Ureter (tissue), 1 donor: ENCODE data around the gene HBS1L. TPM values are rescaled to one million over a fixed set of nuclear protein-coding genes. Genes with fewer than 3 reads are reported as not detected.
"Not testable (repeated sequence)": the region's sequence is repeated elsewhere in the genome, so short reads cannot be mapped to it uniquely, and the experiment has no call there.

Experiments
- DNase-seq: peaks from one replicate; pipeline ENCODE4 v3.0.0-alpha.2; 2020; ENCODE audit warnings: low spot score
- total RNA-seq: library from RNA; stranded (reverse); gene quantifications from one replicate; pipeline ENCODE4 v1.2.4, GENCODE V29; 2023
- donor health status: DM: yes; HTN: yes; CAD: no.

Gene HBS1L
- total RNA-seq, 1 donor from 2014 or later, result 61.2 TPM

- no peak for DNase-seq
Measured at GRCh38 chr6:135075018-135075417, 20.4 kb upstream of the HBS1L start.

- no peak for DNase-seq
Measured at GRCh38 chr6:135073756-135074393, 19.3 kb upstream of the HBS1L start.

- no peak for DNase-seq
Measured at GRCh38 chr6:135073217-135073616, 18.6 kb upstream of the HBS1L start.

- no peak for DNase-seq
Measured at GRCh38 chr6:135072753-135073152, 18.1 kb upstream of the HBS1L start.

GRCh38 chr6:135071541-135071940, 16.9 kb upstream of the HBS1L start:
- no peak for DNase-seq

- no peak for DNase-seq
Measured at GRCh38 chr6:135067911-135068310, 13.3 kb upstream of the HBS1L start.

- no peak for DNase-seq
Measured at GRCh38 chr6:135066806-135067205, 12.2 kb upstream of the HBS1L start.

GRCh38 chr6:135066397-135066796, 11.8 kb upstream of the HBS1L start:
- no peak for DNase-seq

GRCh38 chr6:135064586-135064985, 10.0 kb upstream of the HBS1L start:
- no peak for DNase-seq

- DNase-seq, result no peak
Measured at GRCh38 chr6:135063926-135064325, 9.3 kb upstream of the HBS1L start.

- no peak for DNase-seq
Measured at GRCh38 chr6:135062735-135063134, 8.1 kb upstream of the HBS1L start.

- no peak for DNase-seq
Measured at GRCh38 chr6:135060076-135060475, 5.5 kb upstream of the HBS1L start.

- not testable (repeated sequence) for DNase-seq
Measured at GRCh38 chr6:135058299-135058698, 3.7 kb upstream of the HBS1L start.

- DNase-seq, result no peak
Measured at GRCh38 chr6:135056632-135057031, 2.0 kb upstream of the HBS1L start.

GRCh38 chr6:135054226-135054568, 425 bp downstream of the HBS1L start:
- no peak for DNase-seq

GRCh38 chr6:135053406-135053805, 1.2 kb downstream of the HBS1L start:
- no peak for DNase-seq

GRCh38 chr6:135052939-135053338, 1.7 kb downstream of the HBS1L start:
- no peak for DNase-seq

GRCh38 chr6:135048915-135049314, 5.7 kb downstream of the HBS1L start:
- no peak for DNase-seq

GRCh38 chr6:135047336-135047735, 7.3 kb downstream of the HBS1L start:
- DNase-seq, result no peak

GRCh38 chr6:135046912-135047311, 7.7 kb downstream of the HBS1L start:
- no peak for DNase-seq

- DNase-seq, result no peak
Measured at GRCh38 chr6:135044639-135045038, 10.0 kb downstream of the HBS1L start.

- no peak for DNase-seq
Measured at GRCh38 chr6:135043846-135044245, 10.8 kb downstream of the HBS1L start.

- no peak for DNase-seq
Measured at GRCh38 chr6:135043364-135043763, 11.3 kb downstream of the HBS1L start.

- no peak for DNase-seq
Measured at GRCh38 chr6:135038335-135038734, 16.3 kb downstream of the HBS1L start.
